ENCODE data around the gene L3MBTL4.
"Not testable (repeated sequence)": the region's sequence is repeated elsewhere in the genome, so short reads cannot be mapped to it uniquely, and the experiment has no call there.

L3MBTL4 gene

GRCh38 chr18:6311456-6312215, 103.1 kb downstream of the L3MBTL4 start:
- no peak for DNase-seq (ENCODE audit: low read depth, low spot score)

- no peak for DNase-seq (ENCODE audit: low read depth, low spot score)
Observed at GRCh38 chr18:6310714-6311113, 104.0 kb downstream of the L3MBTL4 start.

GRCh38 chr18:6297875-6298274, 116.8 kb downstream of the L3MBTL4 start:
- DNase-seq (ENCODE audit: low read depth, low spot score) = no peak

GRCh38 chr18:6294148-6294784, 120.4 kb downstream of the L3MBTL4 start:
- no peak for DNase-seq (ENCODE audit: low read depth, low spot score)

- DNase-seq (ENCODE audit: low read depth, low spot score) = no peak
Observed at GRCh38 chr18:6289843-6290242, 124.9 kb downstream of the L3MBTL4 start.

- no peak for DNase-seq (ENCODE audit: low read depth, low spot score)
Observed at GRCh38 chr18:6286585-6286984, 128.1 kb downstream of the L3MBTL4 start.

GRCh38 chr18:6284761-6285160, 129.9 kb downstream of the L3MBTL4 start:
- DNase-seq (ENCODE audit: low read depth, low spot score) = no peak

- no peak for DNase-seq (ENCODE audit: low read depth, low spot score)
Observed at GRCh38 chr18:6284300-6284699, 130.4 kb downstream of the L3MBTL4 start.

- DNase-seq (ENCODE audit: low read depth, low spot score) = no peak
Observed at GRCh38 chr18:6281874-6282273, 132.8 kb downstream of the L3MBTL4 start.

- no peak for DNase-seq (ENCODE audit: low read depth, low spot score)
Observed at GRCh38 chr18:6280211-6280743, 134.4 kb downstream of the L3MBTL4 start.

- DNase-seq (ENCODE audit: low read depth, low spot score) = no peak
Observed at GRCh38 chr18:6279308-6279707, 135.4 kb downstream of the L3MBTL4 start.

- DNase-seq (ENCODE audit: low read depth, low spot score) = no peak
Observed at GRCh38 chr18:6273423-6273822, 141.3 kb downstream of the L3MBTL4 start.

- DNase-seq (ENCODE audit: low read depth, low spot score) = not testable (repeated sequence)
Observed at GRCh38 chr18:6272144-6272543, 142.6 kb downstream of the L3MBTL4 start.

GRCh38 chr18:6271585-6271984, 143.1 kb downstream of the L3MBTL4 start:
- no peak for DNase-seq (ENCODE audit: low read depth, low spot score)

GRCh38 chr18:6270771-6271216, 143.9 kb downstream of the L3MBTL4 start:
- DNase-seq (ENCODE audit: low read depth, low spot score) = no peak

- no peak for DNase-seq (ENCODE audit: low read depth, low spot score)
Observed at GRCh38 chr18:6269660-6270332, 144.9 kb downstream of the L3MBTL4 start.

- DNase-seq (ENCODE audit: low read depth, low spot score) = no peak
Observed at GRCh38 chr18:6266212-6266611, 148.5 kb downstream of the L3MBTL4 start.

GRCh38 chr18:6261938-6262337, 152.8 kb downstream of the L3MBTL4 start:
- no peak for DNase-seq (ENCODE audit: low read depth, low spot score)

- not testable (repeated sequence) for DNase-seq (ENCODE audit: low read depth, low spot score)
Observed at GRCh38 chr18:6259324-6259723, 155.4 kb downstream of the L3MBTL4 start.

GRCh38 chr18:6257950-6258349, 156.8 kb downstream of the L3MBTL4 start:
- DNase-seq (ENCODE audit: low read depth, low spot score) = no peak

- no peak for DNase-seq (ENCODE audit: low read depth, low spot score)
Observed at GRCh38 chr18:6256521-6256920, 158.2 kb downstream of the L3MBTL4 start.

- no peak for DNase-seq (ENCODE audit: low read depth, low spot score)
Observed at GRCh38 chr18:6255886-6256285, 158.8 kb downstream of the L3MBTL4 start.

All from iPS DF 19.7 (cell line).